Endothelial cell of umbilical vein (primary cell): Measurements from ENCODE around the gene SIM2. TPM values are rescaled to one million over a fixed set of nuclear protein-coding genes. Genes with fewer than 3 reads are reported as not detected.

Source experiments
- BruUV-seq: library from RNA; stranded (reverse); fragments of 400-500 nt; replicated peaks from 2 replicates; lab custom pipeline; 2021; lab: Mats Ljungman, UMichigan
- CTCF ChIA-PET: fragments of 300-600, 350-600 bp; sonication (Branson Sonifier 250); formaldehyde crosslinking; loops from one replicate; lab custom pipeline; 2021; ENCODE audit warnings: antibody characterized with exemption, inconsistent platforms; lab: Charles Lee
- POLR2A ChIA-PET: fragments of 300-600, 350-600 bp; sonication (Branson Sonifier 250); formaldehyde crosslinking; loops from one replicate; lab custom pipeline; 2021; ENCODE audit warnings: antibody characterized with exemption, inconsistent platforms; lab: Charles Lee
- DNase-seq: peaks from one replicate; pipeline ENCODE4 v3.0.0-alpha.2; 2011; ENCODE audit warnings: low read depth, low spot score
- FAIRE-seq: peaks from 2 replicates; lab custom pipeline; 2011; peaks lifted over from hg19 to GRCh38; lab: Jason Lieb, UNC
- H2AFZ ChIP-seq: 2 replicates; pipeline ENCODE4 v1.6.0; 2012; ENCODE audit warnings: low read depth, low read length, control low read depth, inconsistent platforms
- H3K27ac ChIP-seq: 2 replicates; pipeline ENCODE4 v1.5.1; 2011; ENCODE audit warnings: low read depth, mild to moderate bottlenecking, control low read depth, low read length, moderate library complexity; ENCODE audit not compliant: insufficient read depth
- H3K27me3 ChIP-seq, 2 experiments: 2 replicates each; pipeline versions ENCODE4 v1.6.0 to v1.6.1; 2011; ENCODE audit warnings: low read length in 2 of 2, mixed read lengths in 1 of 2; ENCODE audit not compliant: control insufficient read depth in 2 of 2, insufficient read depth in 2 of 2
- H3K36me3 ChIP-seq, 2 experiments: 2 replicates in 1 of 2; 3 replicates in 1 of 2; pipeline ENCODE4 v1.5.1; 2011; ENCODE audit warnings: low read length in 2 of 2, mild to moderate bottlenecking in 1 of 2, moderate library complexity in 1 of 2; ENCODE audit not compliant: control insufficient read depth in 2 of 2, insufficient read depth in 2 of 2; ENCODE audit errors: extremely low read depth in 1 of 2
- H3K4me1 ChIP-seq: 3 replicates; pipeline ENCODE4 v1.5.1; 2011; ENCODE audit warnings: mild to moderate bottlenecking, low read length; ENCODE audit not compliant: control insufficient read depth, insufficient read depth; ENCODE audit errors: extremely low read depth
- H3K4me2 ChIP-seq: 2 replicates; pipeline ENCODE4 v1.6.1; 2011; ENCODE audit warnings: low read length, control low read depth, mixed read lengths; ENCODE audit not compliant: insufficient read depth
- H3K4me3 ChIP-seq, 3 experiments: fragments of 200-600 bp in 1 of 3; sonication (generic), shearing (Covaris generic) in 1 of 3; replicated peaks in 1 of 3; 2 replicates each; pipeline ENCODE4 v1.5.1; 2011 to 2016; ENCODE audit warnings: control low read depth in 3 of 3, low read length in 3 of 3, mild to moderate bottlenecking in 2 of 3, inconsistent platforms in 1 of 3, low read depth in 1 of 3, moderate library complexity in 1 of 3; ENCODE audit not compliant: insufficient read depth in 1 of 3
- H3K79me2 ChIP-seq: 2 replicates; pipeline ENCODE4 v1.6.0; 2012; ENCODE audit warnings: low read length, inconsistent platforms; ENCODE audit not compliant: control insufficient read depth, insufficient read depth
- H3K9ac ChIP-seq: replicated peaks from 2 replicates; pipeline ENCODE3; 2011; ENCODE audit warnings: low read length, control low read depth; ENCODE audit not compliant: insufficient read depth; ENCODE audit errors: extremely low read depth
- H3K9me1 ChIP-seq: replicated peaks from 3 replicates; pipeline ENCODE4 v1.6.0; 2011; ENCODE audit warnings: mild to moderate bottlenecking, low read length; ENCODE audit not compliant: control insufficient read depth, insufficient read depth; ENCODE audit errors: extremely low read depth
- H3K9me3 ChIP-seq: replicated peaks from 2 replicates; pipeline ENCODE4 v1.5.1; 2012; ENCODE audit warnings: low read length, inconsistent platforms; ENCODE audit not compliant: control insufficient read depth, insufficient read depth
- H4K20me1 ChIP-seq: replicated peaks from 2 replicates; pipeline ENCODE3; 2011; ENCODE audit warnings: mild to moderate bottlenecking, low read length; ENCODE audit not compliant: control insufficient read depth, insufficient read depth; ENCODE audit errors: extremely low read depth
- EZH2 ChIP-seq: IDR thresholded peaks from 2 replicates; pipeline ENCODE4 v1.6.1; 2012; ENCODE audit warnings: borderline replicate concordance, low read depth, mild to moderate bottlenecking, moderate library complexity, low read length, inconsistent platforms; ENCODE audit not compliant: severe bottlenecking
- JUN ChIP-seq: IDR thresholded peaks from 2 replicates; pipeline ENCODE4 v1.6.1; 2011; ENCODE audit warnings: borderline replicate concordance, low read depth; ENCODE audit not compliant: insufficient read length, insufficient read depth
- dilution Hi-C: fragments of 300-500 bp; cut with MboI; formaldehyde crosslinking; loops from one replicate; pipeline ENCODE4 v1.15.0; 2019; ENCODE audit warnings: low sequenced_read_pairs; ENCODE audit not compliant: extremely low pct_ligation_motif_present
- intact Hi-C: fragments of 100-400 bp; cut with micrococcal nuclease; formaldehyde crosslinking; loops from one replicate; pipeline ENCODE4 v1.10.0; 2022
- polyA plus RNA-seq, 4 experiments: library from polyadenylated mRNA; depleted of rRNA in 3 of 4; stranded (reverse) in 3 of 4; unstranded in 1 of 4; fragments of >200 nt; gene quantifications; 2 replicates each; pipeline versions ENCODE4 v1.2.1 to v1.2.3, GENCODE V29; 2011 to 2012; ENCODE audit warnings: missing spikeins in 1 of 4
- total RNA-seq: library from RNA; stranded (reverse); gene quantifications from 2 replicates; pipeline ENCODE4 v1.2.3, GENCODE V29; 2021
- TF ChIP-seq, protein P1 (sequence below): IDR thresholded peaks from 2 replicates; pipeline ENCODE4 v1.6.1; 2011; ENCODE audit not compliant: insufficient read depth, insufficient read length

The SIM2 gene
- total and polyA plus RNA-seq, 2 donors (not counting 3 experiments of a cell fraction or from before 2014, with no cell fraction given) = not detected

DNA sequence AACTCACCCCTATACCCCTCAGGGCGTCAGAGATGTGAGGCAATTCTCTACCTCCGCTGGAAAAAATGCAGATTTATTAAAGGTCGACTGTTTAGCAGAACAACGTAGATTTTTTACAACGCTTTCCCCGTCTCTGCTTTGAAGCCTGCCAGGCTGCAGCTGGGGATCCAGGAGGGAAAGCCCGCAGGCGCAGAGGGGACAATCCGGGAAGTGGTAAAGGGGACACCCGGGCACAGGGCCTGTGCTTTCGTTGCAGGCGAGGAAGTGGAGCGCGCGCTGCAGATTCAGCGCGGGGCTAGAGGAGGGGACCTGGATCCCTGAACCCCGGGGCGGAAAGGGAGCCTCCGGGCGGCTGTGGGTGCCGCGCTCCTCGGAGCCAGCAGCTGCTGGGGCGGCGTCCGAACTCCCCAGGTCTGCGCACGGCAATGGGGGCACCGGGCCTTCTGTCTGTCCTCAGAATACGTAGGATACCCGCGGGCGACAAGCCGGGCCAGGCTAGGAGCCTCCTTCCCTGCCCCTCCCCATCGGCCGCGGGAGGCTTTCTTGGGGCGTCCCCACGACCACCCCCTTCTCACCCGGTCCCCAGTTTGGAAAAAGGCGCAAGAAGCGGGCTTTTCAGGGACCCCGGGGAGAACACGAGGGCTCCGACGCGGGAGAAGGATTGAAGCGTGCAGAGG is 5.5 kb downstream of the SIM2 start:
- Histone ChIP-seq H3K9ac (no peak overlapping the region), H3K9me1 (no peaks in the 10 kb centered on the region), H3K36me3 (no peaks in the 10 kb centered on the region), H3K9me3 (no peaks in the 10 kb centered on the region), H3K27ac (no peak overlapping the region), H3K4me3 (no peak overlapping the region), H3K4me2 (no peak overlapping the region), H2AFZ (no peak overlapping the region), H3K79me2 (no peaks in the 10 kb centered on the region), H3K27me3 (peaks cover 95 to 100% of the 10 kb centered on the region in 2 experiments), H3K4me1 (peaks cover 10% of the 10 kb centered on the region), H4K20me1 (no peaks in the 10 kb centered on the region)
- DNase-seq (no peak), FAIRE-seq (no peak)
- intact Hi-C loops = no loop called here
- TF ChIP-seq JUN (no peak), EZH2 (peak; percentile 60)
- dilution Hi-C loops = no loop called here
- ChIA-PET POLR2A (no interaction called here), CTCF (interaction anchor here (2.1 kb wide), 1 partner anchor 213 kb away, joined by 6 read pairs; no protein-coding TSS in a partner anchor)
- BruUV-seq = no TSS peak

DNA sequence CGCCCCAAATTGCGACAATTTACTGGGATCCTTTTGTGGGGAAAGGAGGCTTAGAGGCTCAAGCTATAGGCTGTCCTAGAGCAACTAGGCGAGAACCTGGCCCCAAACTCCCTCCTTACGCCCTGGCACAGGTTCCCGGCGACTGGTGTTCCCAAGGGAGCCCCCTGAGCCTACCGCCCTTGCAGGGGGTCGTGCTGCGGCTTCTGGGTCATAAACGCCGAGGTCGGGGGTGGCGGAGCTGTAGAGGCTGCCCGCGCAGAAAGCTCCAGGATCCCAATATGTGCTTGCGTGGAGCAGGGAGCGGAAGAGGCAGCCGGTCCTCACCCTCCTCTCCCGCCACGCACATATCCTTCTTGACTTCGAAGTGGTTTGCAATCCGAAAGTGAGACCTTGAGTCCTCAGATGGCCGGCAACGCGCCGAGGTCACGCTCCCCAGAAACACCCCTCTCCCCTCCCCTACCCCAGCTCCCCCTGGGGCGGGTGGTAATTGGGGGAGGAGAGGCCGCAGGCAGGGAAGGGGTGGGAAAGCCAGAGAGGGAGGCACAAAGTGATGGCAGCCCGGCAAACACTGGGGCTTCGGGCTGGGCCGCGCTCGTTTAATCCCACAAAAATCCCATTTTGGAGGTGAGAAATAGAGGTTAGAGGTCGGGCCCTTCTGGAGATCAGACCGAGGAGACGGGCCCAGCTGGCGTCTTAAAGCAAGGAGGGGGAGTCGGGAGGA is 6.2 kb downstream of the SIM2 start:
- H2AFZ ChIP-seq = no peak overlapping the region
- H3K4me2 ChIP-seq = no peak overlapping the region
- H4K20me1 ChIP-seq = no peaks in the 10 kb centered on the region
- DNase-seq (no peak), FAIRE-seq (no peak)
- peaks cover 96 to 100% of the 10 kb centered on the region in 2 experiments for H3K27me3 ChIP-seq
- H3K9ac ChIP-seq = no peak overlapping the region
- dilution Hi-C loops = no loop called here
- ChIA-PET CTCF (interaction anchor here (1.5 to 2.1 kb wide), 2 partner anchors 74 to 212 kb away, joined by 5 to 6 read pairs; no protein-coding TSS in a partner anchor), POLR2A (no interaction called here)
- TF ChIP-seq, protein P1, sequence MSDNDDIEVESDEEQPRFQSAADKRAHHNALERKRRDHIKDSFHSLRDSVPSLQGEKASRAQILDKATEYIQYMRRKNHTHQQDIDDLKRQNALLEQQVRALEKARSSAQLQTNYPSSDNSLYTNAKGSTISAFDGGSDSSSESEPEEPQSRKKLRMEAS = no peak
- TF ChIP-seq EZH2 = peak; percentile 95
- H3K9me3 ChIP-seq = no peaks in the 10 kb centered on the region
- intact Hi-C loops = loop anchor here (5.0 kb wide), 1 partner anchor 283 kb away; no protein-coding TSS in a partner anchor
- no peak overlapping the region for H3K27ac ChIP-seq
- H3K4me3 ChIP-seq = no peak overlapping the region
- no TSS peak for BruUV-seq
- H3K4me1 ChIP-seq = peaks cover 7% of the 10 kb centered on the region
- H3K36me3 ChIP-seq = no peaks in the 10 kb centered on the region
- no peaks in the 10 kb centered on the region for H3K9me1 ChIP-seq
- no peaks in the 10 kb centered on the region for H3K79me2 ChIP-seq
